Neural cell (in vitro differentiated cells): Measurements from ENCODE around the gene KDM4C. TPM values are rescaled to one million over a fixed set of nuclear protein-coding genes. Genes with fewer than 3 reads are reported as not detected.

Experiments used
- H2AFZ ChIP-seq: fragments of 200-600, 300-800 bp; sonication (generic), shearing (Covaris generic); 2 replicates; pipeline ENCODE4 v1.6.0; 2014; ENCODE audit warnings: low read depth, mild to moderate bottlenecking, antibody characterized with exemption, low read length, moderate library complexity
- H3F3A ChIP-seq: fragments of 200-600 bp; shearing (Covaris generic); 2 replicates; pipeline ENCODE4 v1.6.1; 2016; ENCODE audit warnings: mild to moderate bottlenecking, moderate library complexity, mixed read lengths, antibody characterized with exemption, low read length; ENCODE audit not compliant: insufficient read depth, poor library complexity, severe bottlenecking
- H3K27ac ChIP-seq: fragments of 200-600, 300-800 bp; sonication (generic), shearing (Covaris generic); 2 replicates; pipeline ENCODE4 v1.5.1; 2014; ENCODE audit warnings: mild to moderate bottlenecking, low read length, moderate library complexity
- H3K27me3 ChIP-seq: fragments of 300-800, 200-600 bp; sonication (generic), shearing (Covaris generic); 2 replicates; pipeline ENCODE4 v1.6.0; 2014; ENCODE audit warnings: mild to moderate bottlenecking, low read depth, low read length, moderate library complexity; ENCODE audit not compliant: insufficient read depth
- H3K36me3 ChIP-seq: fragments of 300-800, 200-600 bp; sonication (generic), shearing (Covaris generic); 2 replicates; pipeline ENCODE4 v1.5.1; 2014; ENCODE audit warnings: mild to moderate bottlenecking, antibody characterized with exemption, low read length, moderate library complexity; ENCODE audit not compliant: insufficient read depth
- H3K4me2 ChIP-seq: fragments of 300-800, 200-600 bp; sonication (generic), shearing (Covaris generic); 2 replicates; pipeline ENCODE4 v1.6.0; 2014; ENCODE audit warnings: mild to moderate bottlenecking, low read length
- H3K4me3 ChIP-seq: fragments of 300-800, 200-600 bp; sonication (generic), shearing (Covaris generic); 2 replicates; pipeline ENCODE4 v1.5.1; 2014; ENCODE audit warnings: mild to moderate bottlenecking, low read length, moderate library complexity
- H3K79me2 ChIP-seq: fragments of 200-600 bp; shearing (Covaris generic); replicated peaks from 2 replicates; pipeline ENCODE4 v1.6.0; 2014; ENCODE audit warnings: mild to moderate bottlenecking, low read length, moderate library complexity; ENCODE audit not compliant: insufficient read depth
- H3K9ac ChIP-seq: fragments of 300-800, 200-600 bp; sonication (generic), shearing (Covaris generic); 2 replicates; pipeline ENCODE4 v1.6.1; 2016; ENCODE audit warnings: mild to moderate bottlenecking, low read length, mixed read lengths
- H3K9me2 ChIP-seq: fragments of 200-600 bp; shearing (Covaris generic); 2 replicates; pipeline ENCODE4 v1.6.1; 2016; ENCODE audit warnings: mild to moderate bottlenecking, low read length, mixed read lengths; ENCODE audit not compliant: insufficient read depth
- H3K9me3 ChIP-seq: fragments of 200-600, 300-800 bp; sonication (generic), shearing (Covaris generic); 2 replicates; pipeline ENCODE4 v1.6.1; 2016; ENCODE audit warnings: mild to moderate bottlenecking, mixed run types, low read length, moderate library complexity, mixed read lengths
- H4K20me1 ChIP-seq: fragments of 200-600 bp; shearing (Covaris generic); 2 replicates; pipeline ENCODE4 v1.6.1; 2016; ENCODE audit warnings: mild to moderate bottlenecking, mixed run types; ENCODE audit not compliant: insufficient read depth
- EP300 ChIP-seq: fragments of 450-650 bp; conservative IDR thresholded peaks from 2 replicates; pipeline ENCODE4 v1.6.1; 2014; ENCODE audit warnings: antibody characterized with exemption, mild to moderate bottlenecking, moderate library complexity; ENCODE audit not compliant: poor library complexity, severe bottlenecking
- EZH2 ChIP-seq: fragments of 200-600, 300-800 bp; shearing (Covaris generic), sonication (generic); IDR thresholded peaks from 2 replicates; pipeline ENCODE4 v1.6.1; 2014; ENCODE audit warnings: antibody characterized with exemption, low read length, borderline replicate concordance, mild to moderate bottlenecking; ENCODE audit not compliant: insufficient read depth, poor library complexity, severe bottlenecking
- MXI1 ChIP-seq: fragments of 450-650 bp; conservative IDR thresholded peaks from 2 replicates; pipeline ENCODE4 v1.6.1; 2014; ENCODE audit warnings: antibody characterized with exemption, mild to moderate bottlenecking; ENCODE audit not compliant: poor library complexity, severe bottlenecking
- POLR2AphosphoS5 ChIP-seq: IDR thresholded peaks from 2 replicates; pipeline ENCODE4 v1.6.1; 2012
- RAD21 ChIP-seq: fragments of 450-650 bp; conservative IDR thresholded peaks from 2 replicates; pipeline ENCODE4 v1.6.1; 2014; ENCODE audit warnings: antibody characterized with exemption, mild to moderate bottlenecking, moderate library complexity
- SMC3 ChIP-seq: fragments of 450-650 bp; conservative IDR thresholded peaks from 2 replicates; pipeline ENCODE4 v1.6.1; 2014; ENCODE audit warnings: antibody characterized with exemption, mild to moderate bottlenecking, moderate library complexity; ENCODE audit not compliant: poor library complexity
- TAF1 ChIP-seq: IDR thresholded peaks from 2 replicates; pipeline ENCODE4 v1.6.1; 2012; ENCODE audit warnings: low read depth
- polyA plus RNA-seq: library from polyadenylated mRNA; depleted of rRNA; stranded (reverse); fragments of >200 nt; gene quantifications from 2 replicates; pipeline ENCODE4 v1.2.3, GENCODE V29; 2014
- TF ChIP-seq, protein P1 (sequence below): IDR thresholded peaks from 2 replicates; pipeline ENCODE4 v1.6.1; 2012; ENCODE audit warnings: borderline replicate concordance
- TF ChIP-seq, protein P2 (sequence below): fragments of 450-650 bp; IDR thresholded peaks from 2 replicates; pipeline ENCODE4 v1.5.1; 2014; ENCODE audit warnings: antibody characterized with exemption, mild to moderate bottlenecking, moderate library complexity; ENCODE audit not compliant: poor library complexity, severe bottlenecking

Gene KDM4C
- polyA plus RNA-seq, 1 donor from 2014 or later = 21.1 TPM

DNA sequence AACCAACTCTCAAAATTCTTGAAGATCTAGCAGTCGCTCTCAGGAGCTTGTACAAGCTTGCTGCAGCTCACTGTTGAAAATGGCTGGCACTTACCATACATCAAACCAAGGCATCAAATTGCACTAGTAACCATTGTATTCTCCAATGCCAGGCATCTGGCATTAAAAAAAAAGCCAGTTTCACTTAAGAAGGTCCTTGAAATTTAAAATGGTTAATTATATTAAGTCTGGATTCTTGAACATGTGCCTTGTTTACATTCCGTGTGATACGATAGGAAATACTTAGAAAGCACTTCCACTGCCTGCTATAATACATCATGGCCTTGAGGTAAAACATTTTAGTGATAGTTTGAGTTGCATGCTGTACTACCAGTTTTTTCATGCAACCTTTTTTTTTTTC is 300.7 kb downstream of the KDM4C start:
- H3K27me3 ChIP-seq = no peaks in the 10 kb centered on the region
- TF ChIP-seq, protein P1, sequence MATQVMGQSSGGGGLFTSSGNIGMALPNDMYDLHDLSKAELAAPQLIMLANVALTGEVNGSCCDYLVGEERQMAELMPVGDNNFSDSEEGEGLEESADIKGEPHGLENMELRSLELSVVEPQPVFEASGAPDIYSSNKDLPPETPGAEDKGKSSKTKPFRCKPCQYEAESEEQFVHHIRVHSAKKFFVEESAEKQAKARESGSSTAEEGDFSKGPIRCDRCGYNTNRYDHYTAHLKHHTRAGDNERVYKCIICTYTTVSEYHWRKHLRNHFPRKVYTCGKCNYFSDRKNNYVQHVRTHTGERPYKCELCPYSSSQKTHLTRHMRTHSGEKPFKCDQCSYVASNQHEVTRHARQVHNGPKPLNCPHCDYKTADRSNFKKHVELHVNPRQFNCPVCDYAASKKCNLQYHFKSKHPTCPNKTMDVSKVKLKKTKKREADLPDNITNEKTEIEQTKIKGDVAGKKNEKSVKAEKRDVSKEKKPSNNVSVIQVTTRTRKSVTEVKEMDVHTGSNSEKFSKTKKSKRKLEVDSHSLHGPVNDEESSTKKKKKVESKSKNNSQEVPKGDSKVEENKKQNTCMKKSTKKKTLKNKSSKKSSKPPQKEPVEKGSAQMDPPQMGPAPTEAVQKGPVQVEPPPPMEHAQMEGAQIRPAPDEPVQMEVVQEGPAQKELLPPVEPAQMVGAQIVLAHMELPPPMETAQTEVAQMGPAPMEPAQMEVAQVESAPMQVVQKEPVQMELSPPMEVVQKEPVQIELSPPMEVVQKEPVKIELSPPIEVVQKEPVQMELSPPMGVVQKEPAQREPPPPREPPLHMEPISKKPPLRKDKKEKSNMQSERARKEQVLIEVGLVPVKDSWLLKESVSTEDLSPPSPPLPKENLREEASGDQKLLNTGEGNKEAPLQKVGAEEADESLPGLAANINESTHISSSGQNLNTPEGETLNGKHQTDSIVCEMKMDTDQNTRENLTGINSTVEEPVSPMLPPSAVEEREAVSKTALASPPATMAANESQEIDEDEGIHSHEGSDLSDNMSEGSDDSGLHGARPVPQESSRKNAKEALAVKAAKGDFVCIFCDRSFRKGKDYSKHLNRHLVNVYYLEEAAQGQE = no peak
- TF ChIP-seq MXI1 (no peak), SMC3 (no peak), EP300 (no peak), TAF1 (no peak), EZH2 (no peak), POLR2AphosphoS5 (no peak), RAD21 (no peak)
- TF ChIP-seq, protein P2, sequence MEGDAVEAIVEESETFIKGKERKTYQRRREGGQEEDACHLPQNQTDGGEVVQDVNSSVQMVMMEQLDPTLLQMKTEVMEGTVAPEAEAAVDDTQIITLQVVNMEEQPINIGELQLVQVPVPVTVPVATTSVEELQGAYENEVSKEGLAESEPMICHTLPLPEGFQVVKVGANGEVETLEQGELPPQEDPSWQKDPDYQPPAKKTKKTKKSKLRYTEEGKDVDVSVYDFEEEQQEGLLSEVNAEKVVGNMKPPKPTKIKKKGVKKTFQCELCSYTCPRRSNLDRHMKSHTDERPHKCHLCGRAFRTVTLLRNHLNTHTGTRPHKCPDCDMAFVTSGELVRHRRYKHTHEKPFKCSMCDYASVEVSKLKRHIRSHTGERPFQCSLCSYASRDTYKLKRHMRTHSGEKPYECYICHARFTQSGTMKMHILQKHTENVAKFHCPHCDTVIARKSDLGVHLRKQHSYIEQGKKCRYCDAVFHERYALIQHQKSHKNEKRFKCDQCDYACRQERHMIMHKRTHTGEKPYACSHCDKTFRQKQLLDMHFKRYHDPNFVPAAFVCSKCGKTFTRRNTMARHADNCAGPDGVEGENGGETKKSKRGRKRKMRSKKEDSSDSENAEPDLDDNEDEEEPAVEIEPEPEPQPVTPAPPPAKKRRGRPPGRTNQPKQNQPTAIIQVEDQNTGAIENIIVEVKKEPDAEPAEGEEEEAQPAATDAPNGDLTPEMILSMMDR = no peak
- H3K9me3 ChIP-seq = no peaks in the 10 kb centered on the region
- H3K27ac ChIP-seq = no peak overlapping the region
- no peaks in the 10 kb centered on the region for H3K36me3 ChIP-seq
- no peaks in the 10 kb centered on the region for H4K20me1 ChIP-seq
- H3K4me3 ChIP-seq = no peak overlapping the region
- H3K9ac ChIP-seq = no peak overlapping the region
- peaks cover 3% of the 10 kb centered on the region for H3F3A ChIP-seq
- no peaks in the 10 kb centered on the region for H3K79me2 ChIP-seq
- H3K9me2 ChIP-seq = no peaks in the 10 kb centered on the region
- no peak overlapping the region for H2AFZ ChIP-seq
- H3K4me2 ChIP-seq = no peak overlapping the region

DNA sequence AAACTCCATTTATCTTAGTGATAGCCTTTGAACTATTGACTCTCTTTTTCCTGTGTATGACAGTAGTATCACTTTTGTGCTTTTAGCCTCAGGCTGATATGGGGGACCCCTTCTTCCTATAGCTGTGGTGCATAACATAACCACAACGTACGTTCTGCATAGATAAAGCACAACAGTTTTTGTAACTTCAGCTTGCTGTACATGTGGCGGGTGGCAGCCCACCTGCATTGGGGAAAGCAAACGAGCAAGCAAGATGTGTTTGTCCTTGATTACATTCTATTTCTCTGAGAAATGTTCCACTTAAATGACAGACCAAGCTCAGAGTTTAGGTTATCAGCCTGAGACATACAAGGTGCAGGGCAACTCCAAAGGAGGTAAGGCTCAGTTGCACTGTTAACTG is 309.4 kb downstream of the KDM4C start:
- Histone ChIP-seq H3K9ac (no peak overlapping the region), H2AFZ (no peak overlapping the region), H3K27me3 (no peaks in the 10 kb centered on the region), H3K79me2 (no peaks in the 10 kb centered on the region), H4K20me1 (no peaks in the 10 kb centered on the region), H3K9me3 (no peaks in the 10 kb centered on the region), H3K9me2 (no peaks in the 10 kb centered on the region), H3K4me2 (no peak overlapping the region), H3F3A (peaks cover 3% of the 10 kb centered on the region), H3K4me3 (no peak overlapping the region), H3K27ac (no peak overlapping the region), H3K36me3 (no peaks in the 10 kb centered on the region)
- TF ChIP-seq SMC3 (no peak), POLR2AphosphoS5 (no peak), TAF1 (no peak), EP300 (no peak), MXI1 (no peak), RAD21 (no peak), EZH2 (no peak)
- TF ChIP-seq, protein P1 = no peak
- TF ChIP-seq, protein P2 = no peak
